HepG2 (cell line): ENCODE data around the gene ZNF217. TPM values are rescaled to one million over a fixed set of nuclear protein-coding genes. Genes with fewer than 3 reads are reported as not detected.

ENCODE experiments used
- GPN1 ChIP-seq: sonication (generic); formaldehyde crosslinking; IDR thresholded peaks from 2 replicates; pipeline ENCODE4 v1.5.1; 2020; ENCODE audit warnings: missing genetic modification reagents, borderline replicate concordance
- HBP1 ChIP-seq: IDR thresholded peaks from 2 replicates; pipeline ENCODE4 v1.6.1; 2016; ENCODE audit warnings: low read depth, control low read depth
- MIER2 ChIP-seq: IDR thresholded peaks from 2 replicates; pipeline ENCODE4 v1.6.1; 2016; ENCODE audit warnings: missing biosample characterization, missing genetic modification reagents
- NFYC ChIP-seq: IDR thresholded peaks from 2 replicates; pipeline ENCODE4 v1.6.1; 2016; ENCODE audit warnings: missing genetic modification reagents, missing compliant biosample characterization
- NPAS2 ChIP-seq: sonication (generic); formaldehyde crosslinking; IDR thresholded peaks from 2 replicates; pipeline ENCODE4 v1.8.0; 2022; ENCODE audit warnings: mild to moderate bottlenecking, missing genetic modification reagents, borderline replicate concordance
- RFXAP ChIP-seq: sonication (generic); formaldehyde crosslinking; IDR thresholded peaks from 2 replicates; pipeline ENCODE4 v1.4.0; 2020; ENCODE audit warnings: missing genetic modification reagents, borderline replicate concordance
- SOX13 ChIP-seq, 3 experiments: fragments of 450-650 bp in 1 of 3; sonication (generic) in 1 of 3; formaldehyde crosslinking in 1 of 3; IDR thresholded peaks in 2 of 3; conservative IDR thresholded peaks in 1 of 3; 2 replicates each; pipeline versions ENCODE4 v1.5.0 to v1.6.1; 2016 to 2020; ENCODE audit warnings: antibody characterized with exemption in 1 of 3, mild to moderate bottlenecking in 1 of 3, missing compliant biosample characterization in 1 of 3, missing genetic modification reagents in 1 of 3, moderate library complexity in 1 of 3
- TARDBP ChIP-seq: sonication (generic); formaldehyde crosslinking; IDR thresholded peaks from 2 replicates; pipeline ENCODE4 v1.8.0; 2022; ENCODE audit warnings: mild to moderate bottlenecking, missing genetic modification reagents
- YEATS2 ChIP-seq: sonication (generic); formaldehyde crosslinking; IDR thresholded peaks from 2 replicates; pipeline ENCODE4 v1.4.0; 2020; ENCODE audit warnings: missing genetic modification reagents, borderline replicate concordance
- ZBTB14 ChIP-seq: sonication (generic); formaldehyde crosslinking; IDR thresholded peaks from 2 replicates; pipeline ENCODE4 v1.4.0; 2020; ENCODE audit warnings: missing genetic modification reagents
- ZKSCAN8 ChIP-seq: IDR thresholded peaks from 2 replicates; pipeline ENCODE4 v1.6.1; 2016; ENCODE audit warnings: borderline replicate concordance, missing genetic modification reagents, missing compliant biosample characterization
- ZNF225 ChIP-seq: sonication (generic); formaldehyde crosslinking; IDR thresholded peaks from 2 replicates; pipeline ENCODE4 v1.4.0; 2020; ENCODE audit warnings: mild to moderate bottlenecking, missing genetic modification reagents
- ZNF274 ChIP-seq: sonication (generic); formaldehyde crosslinking; IDR thresholded peaks from 2 replicates; pipeline ENCODE4 v1.5.1; 2020; ENCODE audit warnings: mild to moderate bottlenecking, missing genetic modification reagents
- ZNF280B ChIP-seq: sonication (generic); formaldehyde crosslinking; IDR thresholded peaks from 2 replicates; pipeline ENCODE4 v1.5.0; 2020; ENCODE audit warnings: missing genetic modification reagents, mild to moderate bottlenecking, borderline replicate concordance
- ZNF619 ChIP-seq: sonication (generic); formaldehyde crosslinking; IDR thresholded peaks from 2 replicates; pipeline ENCODE4 v1.4.0; 2020; ENCODE audit warnings: mild to moderate bottlenecking, missing genetic modification reagents
- ZNF749 ChIP-seq: sonication (generic); formaldehyde crosslinking; IDR thresholded peaks from 2 replicates; pipeline ENCODE4 v1.8.0; 2022; ENCODE audit warnings: mild to moderate bottlenecking, missing genetic modification reagents, moderate library complexity, borderline replicate concordance
- ZSCAN22 ChIP-seq: sonication (generic); formaldehyde crosslinking; IDR thresholded peaks from 2 replicates; pipeline ENCODE4 v1.4.0; 2020; ENCODE audit warnings: mild to moderate bottlenecking, missing genetic modification reagents
- polyA plus RNA-seq, 8 experiments: library from polyadenylated mRNA; depleted of rRNA in 3 of 8; stranded (reverse) in 7 of 8; unstranded in 1 of 8; fragments of >200 nt; fragmentation: Illumina TruSeq in 4 of 8; extraction: Trizol in 4 of 8; gene quantifications; 2 replicates each; pipeline versions ENCODE4 v1.2.1 to v1.2.3, GENCODE V29; 2011 to 2016; ENCODE audit warnings: low read depth in 4 of 8, missing spikeins in 1 of 8, mixed read lengths in 1 of 8; ENCODE audit not compliant: insufficient read depth in 1 of 8
- total RNA-seq, 5 experiments: library from RNA; depleted of rRNA; stranded (reverse); fragments of >200 nt; fragmentation: Illumina TruSeq; extraction: Trizol; gene quantifications; 2 replicates each; pipeline ENCODE4 v1.2.3, GENCODE V29; 2016; ENCODE audit warnings: low read depth in 1 of 5
- TF ChIP-seq, protein P1 (sequence below): sonication (generic); formaldehyde crosslinking; IDR thresholded peaks from 2 replicates; pipeline ENCODE4 v1.4.0; 2020; ENCODE audit warnings: missing genetic modification reagents
- TF ChIP-seq, protein P2 (sequence below): sonication (generic); formaldehyde crosslinking; IDR thresholded peaks from 2 replicates; pipeline ENCODE4 v1.4.0; 2020; ENCODE audit warnings: missing genetic modification reagents

ZNF217 gene
- total and polyA plus RNA-seq, 2 of the 13 experiments (the other 11 are each of a cell fraction or from before 2014, with no cell fraction given): 22.3 to 29.8 TPM

- TF ChIP-seq TARDBP: peak; percentile 87
- TF ChIP-seq ZNF619: 0 out of 2 replicates have a peak, but pooled peaks have one; percentile 24
- no peak for TF ChIP-seq MIER2 (CRISPR knock-in tag)
- no peak for TF ChIP-seq NPAS2 (CRISPR knock-in tag)
- TF ChIP-seq GPN1 (CRISPR knock-in tag): no peak
- TF ChIP-seq ZSCAN22: peak; percentile 66; the same call in 1 of the 2 replicates
- TF ChIP-seq ZNF225 (CRISPR knock-in tag): no peak
- no peak for TF ChIP-seq ZNF274 (CRISPR knock-in tag)
- TF ChIP-seq ZBTB14: no peak
- peak; percentile 75; the same call in 1 of the 2 replicates for TF ChIP-seq SOX13 (IDR thresholded peaks at IDR 0.05)
- peak in 1 of 2 experiments; percentile 91; a peak in 2 of 4 replicates for TF ChIP-seq SOX13 (CRISPR knock-in tag; conservative IDR thresholded peaks at IDR 0.05 in 1 of 2, IDR thresholded peaks at IDR 0.05 in 1 of 2)
- no peak for TF ChIP-seq RFXAP (CRISPR knock-in tag)
- TF ChIP-seq, protein P1, sequence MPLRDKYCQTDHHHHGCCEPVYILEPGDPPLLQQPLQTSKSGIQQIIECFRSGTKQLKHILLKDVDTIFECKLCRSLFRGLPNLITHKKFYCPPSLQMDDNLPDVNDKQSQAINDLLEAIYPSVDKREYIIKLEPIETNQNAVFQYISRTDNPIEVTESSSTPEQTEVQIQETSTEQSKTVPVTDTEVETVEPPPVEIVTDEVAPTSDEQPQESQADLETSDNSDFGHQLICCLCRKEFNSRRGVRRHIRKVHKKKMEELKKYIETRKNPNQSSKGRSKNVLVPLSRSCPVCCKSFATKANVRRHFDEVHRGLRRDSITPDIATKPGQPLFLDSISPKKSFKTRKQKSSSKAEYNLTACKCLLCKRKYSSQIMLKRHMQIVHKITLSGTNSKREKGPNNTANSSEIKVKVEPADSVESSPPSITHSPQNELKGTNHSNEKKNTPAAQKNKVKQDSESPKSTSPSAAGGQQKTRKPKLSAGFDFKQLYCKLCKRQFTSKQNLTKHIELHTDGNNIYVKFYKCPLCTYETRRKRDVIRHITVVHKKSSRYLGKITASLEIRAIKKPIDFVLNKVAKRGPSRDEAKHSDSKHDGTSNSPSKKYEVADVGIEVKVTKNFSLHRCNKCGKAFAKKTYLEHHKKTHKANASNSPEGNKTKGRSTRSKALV (CRISPR knock-in tag): peak; percentile 25
- TF ChIP-seq HBP1 (CRISPR knock-in tag): no peak
- TF ChIP-seq, protein P2, sequence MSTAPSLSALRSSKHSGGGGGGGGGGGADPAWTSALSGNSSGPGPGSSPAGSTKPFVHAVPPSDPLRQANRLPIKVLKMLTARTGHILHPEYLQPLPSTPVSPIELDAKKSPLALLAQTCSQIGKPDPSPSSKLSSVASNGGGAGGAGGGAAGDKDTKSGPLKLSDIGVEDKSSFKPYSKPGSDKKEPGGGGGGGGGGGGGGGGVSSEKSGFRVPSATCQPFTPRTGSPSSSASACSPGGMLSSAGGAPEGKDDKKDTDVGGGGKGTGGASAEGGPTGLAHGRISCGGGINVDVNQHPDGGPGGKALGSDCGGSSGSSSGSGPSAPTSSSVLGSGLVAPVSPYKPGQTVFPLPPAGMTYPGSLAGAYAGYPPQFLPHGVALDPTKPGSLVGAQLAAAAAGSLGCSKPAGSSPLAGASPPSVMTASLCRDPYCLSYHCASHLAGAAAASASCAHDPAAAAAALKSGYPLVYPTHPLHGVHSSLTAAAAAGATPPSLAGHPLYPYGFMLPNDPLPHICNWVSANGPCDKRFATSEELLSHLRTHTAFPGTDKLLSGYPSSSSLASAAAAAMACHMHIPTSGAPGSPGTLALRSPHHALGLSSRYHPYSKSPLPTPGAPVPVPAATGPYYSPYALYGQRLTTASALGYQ (CRISPR knock-in tag): peak; percentile 61; the same call in 1 of the 2 replicates
- TF ChIP-seq ZKSCAN8 (CRISPR knock-in tag): peak; percentile 65; the same call in 1 of the 2 replicates
- no peak for TF ChIP-seq NFYC (CRISPR knock-in tag)
- TF ChIP-seq YEATS2 (CRISPR knock-in tag): peak; percentile 53; the same call in 1 of the 2 replicates
- TF ChIP-seq ZNF749 (CRISPR knock-in tag): no peak
- TF ChIP-seq ZNF280B (CRISPR knock-in tag): no peak
Observed at GRCh38 chr20:53642196-53643030, 48.8 kb upstream of the ZNF217 start (continued).
